DOHH2 (cell line): ENCODE measurements around the gene ORC3.

Experiments used
- H3F3A ChIP-seq: fragments of 200-600 bp; sonication (generic), shearing (Covaris generic); 2 replicates; pipeline ENCODE4 v1.6.0; 2016; ENCODE audit warnings: antibody characterized with exemption, mild to moderate bottlenecking; ENCODE audit not compliant: control insufficient read depth, insufficient read depth
- H3K27ac ChIP-seq: fragments of 200-600 bp; sonication (generic); 2 replicates; pipeline ENCODE4 v1.5.1; 2014; ENCODE audit warnings: low read depth, mild to moderate bottlenecking, low read length, moderate library complexity
- H3K27me3 ChIP-seq: fragments of 200-600 bp; sonication (generic); 2 replicates; pipeline ENCODE4 v1.6.1; 2014; ENCODE audit warnings: mild to moderate bottlenecking, low read length, mixed read lengths; ENCODE audit not compliant: control insufficient read depth
- H3K36me3 ChIP-seq: fragments of 200-600 bp; sonication (generic); 2 replicates; pipeline ENCODE4 v1.6.1; 2014; ENCODE audit warnings: mild to moderate bottlenecking, low read length, moderate library complexity, mixed read lengths; ENCODE audit not compliant: control insufficient read depth
- H3K4me1 ChIP-seq: fragments of 200-600 bp; sonication (generic); 2 replicates; pipeline ENCODE4 v1.6.1; 2014; ENCODE audit warnings: mild to moderate bottlenecking, low read length, mixed read lengths; ENCODE audit not compliant: control insufficient read depth
- H3K4me2 ChIP-seq: fragments of 200-600 bp; sonication (generic); 2 replicates; pipeline ENCODE4 v1.6.0; 2014; ENCODE audit warnings: mild to moderate bottlenecking, low read length, moderate library complexity
- H3K4me3 ChIP-seq: fragments of 200-600 bp; sonication (generic); 2 replicates; pipeline ENCODE4 v1.5.1; 2014; ENCODE audit warnings: mild to moderate bottlenecking, low read length, mixed read lengths
- H3K79me2 ChIP-seq: fragments of 200-600 bp; sonication (generic); 2 replicates; pipeline ENCODE4 v1.6.1; 2014; ENCODE audit warnings: mild to moderate bottlenecking, low read length, mixed read lengths; ENCODE audit not compliant: control insufficient read depth
- H3K9me2 ChIP-seq: fragments of 200-600 bp; sonication (generic); replicated peaks from 2 replicates; pipeline ENCODE4 v1.6.1; 2014; ENCODE audit warnings: mild to moderate bottlenecking, low read length, mixed read lengths; ENCODE audit not compliant: control insufficient read depth
- H3K9me3 ChIP-seq: fragments of 200-600 bp; sonication (generic); 2 replicates; pipeline ENCODE4 v1.6.1; 2014; ENCODE audit warnings: antibody characterized with exemption, low read length, mixed read lengths; ENCODE audit not compliant: control insufficient read depth, insufficient read depth
- H4K20me1 ChIP-seq: fragments of 200-600 bp; sonication (generic); 2 replicates; pipeline ENCODE4 v1.6.0; 2014; ENCODE audit warnings: low read depth, mild to moderate bottlenecking, antibody characterized with exemption, low read length, moderate library complexity; ENCODE audit not compliant: control insufficient read depth, insufficient read depth
- CTCF ChIP-seq: fragments of 200-600 bp; sonication (generic); IDR thresholded peaks from one replicate; pipeline ENCODE4 v1.5.1; 2014; ENCODE audit warnings: antibody characterized with exemption, mild to moderate bottlenecking, low read depth, low read length; ENCODE audit not compliant: poor library complexity, severe bottlenecking
- EZH2phosphoT487 ChIP-seq: fragments of 200-600 bp; sonication (generic); IDR thresholded peaks from 2 replicates; pipeline ENCODE4 v1.6.1; 2017; ENCODE audit warnings: borderline replicate concordance, mild to moderate bottlenecking, antibody characterized with exemption, low read length, moderate library complexity, mixed read lengths

Gene ORC3

GRCh38 chr6:87661503-87661902 lies 71.6 kb downstream of the ORC3 start:
- Histone ChIP-seq H3K4me3 (no peak overlapping the region), H3K27ac (no peak overlapping the region), H3K79me2 (no peaks in the 10 kb centered on the region), H4K20me1 (no peaks in the 10 kb centered on the region), H3K27me3 (no peaks in the 10 kb centered on the region), H3K9me3 (no peaks in the 10 kb centered on the region), H3K4me2 (no peak overlapping the region), H3K36me3 (peaks cover 32% of the 10 kb centered on the region), H3K9me2 (no peaks in the 10 kb centered on the region), H3K4me1 (peaks cover 15% of the 10 kb centered on the region), H3F3A (peaks cover 25% of the 10 kb centered on the region)
- no peak for TF ChIP-seq EZH2phosphoT487
- TF ChIP-seq CTCF = no peak

GRCh38 chr6:87663434-87663833 lies 73.5 kb downstream of the ORC3 start:
- H3K4me2 ChIP-seq = no peak overlapping the region

GRCh38 chr6:87664921-87665485 lies 75.1 kb downstream of the ORC3 start:
- TF ChIP-seq CTCF (no peak), EZH2phosphoT487 (no peak)
- Histone ChIP-seq H3K9me2 (no peaks in the 10 kb centered on the region), H3K4me2 (no peak overlapping the region), H3K79me2 (no peaks in the 10 kb centered on the region), H3F3A (peaks cover 48% of the 10 kb centered on the region), H4K20me1 (no peaks in the 10 kb centered on the region), H3K36me3 (peaks cover 43% of the 10 kb centered on the region), H3K27ac (no peak overlapping the region), H3K4me1 (0 out of 2 replicates have a peak, but pooled peaks cover 3% of the 10 kb centered on the region), H3K9me3 (no peaks in the 10 kb centered on the region), H3K4me3 (no peak overlapping the region), H3K27me3 (no peaks in the 10 kb centered on the region)

More at GRCh38 chr6:87663434-87663833, 73.5 kb downstream of the ORC3 start:
- H3F3A ChIP-seq = peaks cover 37% of the 10 kb centered on the region
- H3K9me2 ChIP-seq = no peaks in the 10 kb centered on the region
- H3K4me3 ChIP-seq = no peak overlapping the region
- H3K27ac ChIP-seq = no peak overlapping the region
- no peaks in the 10 kb centered on the region for H3K27me3 ChIP-seq
- H3K9me3 ChIP-seq = no peaks in the 10 kb centered on the region
- no peaks in the 10 kb centered on the region for H4K20me1 ChIP-seq
- H3K4me1 ChIP-seq = 0 out of 2 replicates have a peak, but pooled peaks cover 3% of the 10 kb centered on the region
- H3K36me3 ChIP-seq = peaks cover 31% of the 10 kb centered on the region
- H3K79me2 ChIP-seq = no peaks in the 10 kb centered on the region
- TF ChIP-seq EZH2phosphoT487 = no peak

- H3K9me3 ChIP-seq = no peaks in the 10 kb centered on the region
- H4K20me1 ChIP-seq = 0 out of 2 replicates have a peak, but pooled peaks cover 7% of the 10 kb centered on the region
- no peaks in the 10 kb centered on the region for H3K79me2 ChIP-seq
- no peak overlapping the region for H3K4me3 ChIP-seq
- peaks cover 55% of the 10 kb centered on the region for H3K36me3 ChIP-seq
- no peak for TF ChIP-seq CTCF
- TF ChIP-seq EZH2phosphoT487 = no peak
- H3K27me3 ChIP-seq = no peaks in the 10 kb centered on the region
- no peak overlapping the region for H3K4me2 ChIP-seq
- 0 out of 2 replicates have a peak, but pooled peaks cover 7% of the 10 kb centered on the region for H3K4me1 ChIP-seq
- no peak overlapping the region for H3K27ac ChIP-seq
- H3F3A ChIP-seq = peaks cover 66% of the 10 kb centered on the region
- no peaks in the 10 kb centered on the region for H3K9me2 ChIP-seq
Measured at GRCh38 chr6:87667032-87667431, 77.1 kb downstream of the ORC3 start.
